ENCODE results near the gene TP53RK. TPM values are rescaled to one million over a fixed set of nuclear protein-coding genes. Genes with fewer than 3 reads are reported as not detected.

The TP53RK gene
- total and polyA plus RNA-seq, 4 donors = 4.7 to 12.8 (median 6.8) TPM

- Histone ChIP-seq H3K9me3 (ENCODE audit: control insufficient read depth in 4 of 4, low read length in 3 of 4) (no peaks in the 10 kb centered on the region), H3K27me3 (ENCODE audit: control insufficient read depth in 4 of 4, insufficient read depth in 4 of 4, low read length in 3 of 4) (no peaks in the 10 kb centered on the region), H3K36me3 (ENCODE audit: control insufficient read depth in 4 of 4, insufficient read depth in 3 of 4, low read depth in 1 of 4, low read length in 3 of 4) (no peaks in the 10 kb centered on the region), H3K27ac (ENCODE audit: low read depth in 1 of 2, low read length in 2 of 2) (no peak overlapping the region), H3K4me1 (ENCODE audit: control insufficient read depth in 4 of 4, insufficient read depth in 4 of 4, low read length in 3 of 4) (peaks cover 0 to 7% (median 0%) of the 10 kb centered on the region in 4 donors), H3K4me3 (ENCODE audit: low read depth in 1 of 3, low read length in 3 of 3) (no peak overlapping the region), H3K9ac (ENCODE audit: low read depth in 1 of 2, low read length in 2 of 2) (no peak overlapping the region)
- TF ChIP-seq SP1 (IDR thresholded peaks at IDR 0.05) (no peak), EGR1 (IDR thresholded peaks at IDR 0.05; ENCODE audit: low read depth in 2 of 2) (no peak), GABPA (IDR thresholded peaks at IDR 0.05 in 1 of 2, conservative IDR thresholded peaks at IDR 0.05 in 1 of 2) (no peak), ZBTB33 (IDR thresholded peaks at IDR 0.05) (no peak), MAX (IDR thresholded peaks at IDR 0.05) (no peak), CTCF (IDR thresholded peaks at IDR 0.05; ENCODE audit: low read depth, low read length, missing input control) (no peak), JUND (IDR thresholded peaks at IDR 0.05) (no peak), ATF3 (IDR thresholded peaks at IDR 0.05) (no peak)
- no peak for DNase-seq (ENCODE audit: low spot score)
- WGBS = 86% methylated on average over 3 of the region's 3 CpGs
Observed at GRCh38 chr20:46649650-46649949, 39.6 kb downstream of the TP53RK start.

GRCh38 chr20:46648903-46649649 lies 40.2 kb downstream of the TP53RK start:
- Histone ChIP-seq H3K36me3 (ENCODE audit: control insufficient read depth in 4 of 4, insufficient read depth in 3 of 4, low read depth in 1 of 4, low read length in 3 of 4) (no peaks in the 10 kb centered on the region), H3K4me3 (ENCODE audit: low read depth in 1 of 3, low read length in 3 of 3) (no peak overlapping the region), H3K9me3 (ENCODE audit: control insufficient read depth in 4 of 4, low read length in 3 of 4) (no peaks in the 10 kb centered on the region), H3K27ac (ENCODE audit: low read depth in 1 of 2, low read length in 2 of 2) (no peak overlapping the region), H3K9ac (ENCODE audit: low read depth in 1 of 2, low read length in 2 of 2) (no peak overlapping the region), H3K4me1 (ENCODE audit: control insufficient read depth in 4 of 4, insufficient read depth in 4 of 4, low read length in 3 of 4) (peaks cover 0 to 7% (median 0%) of the 10 kb centered on the region in 4 donors), H3K27me3 (ENCODE audit: control insufficient read depth in 4 of 4, insufficient read depth in 4 of 4, low read length in 3 of 4) (no peaks in the 10 kb centered on the region)
- no peak for TF ChIP-seq YY1 (IDR thresholded peaks at IDR 0.05)
- TF ChIP-seq MAX (IDR thresholded peaks at IDR 0.05) = no peak
- no peak for TF ChIP-seq RXRA (IDR thresholded peaks at IDR 0.05)
- no peak for TF ChIP-seq SP1 (IDR thresholded peaks at IDR 0.05)
- TF ChIP-seq FOXA2 (IDR thresholded peaks at IDR 0.05) = no peak
- TF ChIP-seq REST (IDR thresholded peaks at IDR 0.05) = no peak
- TF ChIP-seq ZBTB33 (IDR thresholded peaks at IDR 0.05) = no peak
- TF ChIP-seq NR2F2 (IDR thresholded peaks at IDR 0.05) = no peak
- TF ChIP-seq ATF3 (IDR thresholded peaks at IDR 0.05) = no peak
- TF ChIP-seq EGR1 (IDR thresholded peaks at IDR 0.05; ENCODE audit: low read depth in 2 of 2) = no peak
- TF ChIP-seq RAD21 (IDR thresholded peaks at IDR 0.05) = no peak
- TF ChIP-seq GABPA (IDR thresholded peaks at IDR 0.05 in 1 of 2, conservative IDR thresholded peaks at IDR 0.05 in 1 of 2) = no peak
- TF ChIP-seq JUND (IDR thresholded peaks at IDR 0.05) = no peak
- DNase-seq (ENCODE audit: low spot score) = peak; percentile 28
- WGBS = 80% methylated on average over 8 of the region's 8 CpGs
